ENCODE results near the gene ALKAL2.

The ALKAL2 gene

GRCh38 chr2:274503-274902 is 13.4 kb downstream of the ALKAL2 start:
- Histone ChIP-seq H3K4me3 (replicated peaks; ENCODE audit: low read depth, low read length) (no peak overlapping the region), H3K36me3 (ENCODE audit: control insufficient read depth, insufficient read depth, low read length) (peaks cover 17% of the 10 kb centered on the region), H3K27me3 (replicated peaks; ENCODE audit: control insufficient read depth, insufficient read depth, low read length) (no peaks in the 10 kb centered on the region)
- peak; percentile 12 for TF ChIP-seq CTCF (IDR thresholded peaks at IDR 0.05; ENCODE audit: insufficient read depth, low read length, poor library complexity, severe bottlenecking)
- no peak for DNase-seq (ENCODE audit: extremely low read depth, insufficient read length)

- no peak for DNase-seq (ENCODE audit: extremely low read depth, insufficient read length)
- TF ChIP-seq CTCF (IDR thresholded peaks at IDR 0.05; ENCODE audit: insufficient read depth, low read length, poor library complexity, severe bottlenecking) = no peak
- Histone ChIP-seq H3K27me3 (replicated peaks; ENCODE audit: control insufficient read depth, insufficient read depth, low read length) (no peaks in the 10 kb centered on the region), H3K36me3 (ENCODE audit: control insufficient read depth, insufficient read depth, low read length) (peaks cover 15% of the 10 kb centered on the region), H3K4me3 (replicated peaks; ENCODE audit: low read depth, low read length) (no peak overlapping the region)
These were observed 14.6 kb downstream of the ALKAL2 start for GRCh38 chr2:273333-273732.

- no peaks in the 10 kb centered on the region for H3K27me3 ChIP-seq (replicated peaks; ENCODE audit: control insufficient read depth, insufficient read depth, low read length)
- H3K36me3 ChIP-seq (ENCODE audit: control insufficient read depth, insufficient read depth, low read length) = peaks cover 8% of the 10 kb centered on the region
- TF ChIP-seq CTCF (IDR thresholded peaks at IDR 0.05; ENCODE audit: insufficient read depth, low read length, poor library complexity, severe bottlenecking) = no peak
- DNase-seq (ENCODE audit: extremely low read depth, insufficient read length) = no peak
- H3K4me3 ChIP-seq (replicated peaks; ENCODE audit: low read depth, low read length) = no peak overlapping the region
These were observed 16.0 kb downstream of the ALKAL2 start for GRCh38 chr2:271917-272316.

GRCh38 chr2:270861-271260 is 17.0 kb downstream of the ALKAL2 start:
- no peaks in the 10 kb centered on the region for H3K27me3 ChIP-seq (replicated peaks; ENCODE audit: control insufficient read depth, insufficient read depth, low read length)
- peaks cover 4% of the 10 kb centered on the region for H3K36me3 ChIP-seq (ENCODE audit: control insufficient read depth, insufficient read depth, low read length)
- no peak for TF ChIP-seq CTCF (IDR thresholded peaks at IDR 0.05; ENCODE audit: insufficient read depth, low read length, poor library complexity, severe bottlenecking)
- H3K4me3 ChIP-seq (replicated peaks; ENCODE audit: low read depth, low read length) = no peak overlapping the region
- no peak for DNase-seq (ENCODE audit: extremely low read depth, insufficient read length)

- H3K36me3 ChIP-seq (ENCODE audit: control insufficient read depth, insufficient read depth, low read length) = peaks cover 4% of the 10 kb centered on the region
- no peak overlapping the region for H3K4me3 ChIP-seq (replicated peaks; ENCODE audit: low read depth, low read length)
- TF ChIP-seq CTCF (IDR thresholded peaks at IDR 0.05; ENCODE audit: insufficient read depth, low read length, poor library complexity, severe bottlenecking) = no peak
- DNase-seq (ENCODE audit: extremely low read depth, insufficient read length) = no peak
- no peaks in the 10 kb centered on the region for H3K27me3 ChIP-seq (replicated peaks; ENCODE audit: control insufficient read depth, insufficient read depth, low read length)
These were observed 18.4 kb downstream of the ALKAL2 start for GRCh38 chr2:269356-270030.

- Histone ChIP-seq H3K27me3 (replicated peaks; ENCODE audit: control insufficient read depth, insufficient read depth, low read length) (no peaks in the 10 kb centered on the region), H3K36me3 (ENCODE audit: control insufficient read depth, insufficient read depth, low read length) (peaks cover 4% of the 10 kb centered on the region), H3K4me3 (replicated peaks; ENCODE audit: low read depth, low read length) (no peak overlapping the region)
- no peak for DNase-seq (ENCODE audit: extremely low read depth, insufficient read length)
- no peak for TF ChIP-seq CTCF (IDR thresholded peaks at IDR 0.05; ENCODE audit: insufficient read depth, low read length, poor library complexity, severe bottlenecking)
These were observed 19.6 kb downstream of the ALKAL2 start for GRCh38 chr2:268323-268722.
